Activated T-cell treated with anti-CD3 and anti-CD28 coated beads for 4 hours (primary cell): ENCODE results near the gene KRT76.

ENCODE experiments used
- DNase-seq: peaks from one replicate; pipeline ENCODE4 v3.0.0-alpha.2; 2020

The KRT76 gene

GRCh38 chr12:52813203-52813819 lies 36.2 kb upstream of the KRT76 start:
- DNase-seq: no peak

- no peak for DNase-seq
Measured at GRCh38 chr12:52812749-52813148, 35.6 kb upstream of the KRT76 start.

GRCh38 chr12:52812073-52812400 lies 34.9 kb upstream of the KRT76 start:
- DNase-seq: no peak

- no peak for DNase-seq
Measured at GRCh38 chr12:52811191-52812072, 34.3 kb upstream of the KRT76 start.

GRCh38 chr12:52810554-52810953 lies 33.4 kb upstream of the KRT76 start:
- DNase-seq: no peak

GRCh38 chr12:52809166-52809565 lies 32.0 kb upstream of the KRT76 start:
- DNase-seq: no peak

- no peak for DNase-seq
Measured at GRCh38 chr12:52808573-52809160, 31.5 kb upstream of the KRT76 start.

- DNase-seq: no peak
Measured at GRCh38 chr12:52807544-52808470, 30.7 kb upstream of the KRT76 start.

GRCh38 chr12:52806821-52807543 lies 29.8 kb upstream of the KRT76 start:
- DNase-seq: no peak

GRCh38 chr12:52806169-52806811 lies 29.1 kb upstream of the KRT76 start:
- DNase-seq: no peak

GRCh38 chr12:52805739-52806138 lies 28.6 kb upstream of the KRT76 start:
- DNase-seq: no peak

- DNase-seq: no peak
Measured at GRCh38 chr12:52805000-52805399, 27.9 kb upstream of the KRT76 start.

GRCh38 chr12:52802442-52802841 lies 25.3 kb upstream of the KRT76 start:
- no peak for DNase-seq

GRCh38 chr12:52801773-52802172 lies 24.6 kb upstream of the KRT76 start:
- no peak for DNase-seq

GRCh38 chr12:52800259-52800917 lies 23.2 kb upstream of the KRT76 start:
- DNase-seq: no peak

- DNase-seq: no peak
Measured at GRCh38 chr12:52799505-52800211, 22.5 kb upstream of the KRT76 start.

- DNase-seq: no peak
Measured at GRCh38 chr12:52798671-52799504, 21.7 kb upstream of the KRT76 start.

- DNase-seq: no peak
Measured at GRCh38 chr12:52798003-52798670, 21.0 kb upstream of the KRT76 start.

- no peak for DNase-seq
Measured at GRCh38 chr12:52797529-52797894, 20.4 kb upstream of the KRT76 start.
